GM12865 (cell line): ENCODE data around the gene RBM11.

Experiments
- DNase-seq: peaks from one replicate; pipeline ENCODE4 v3.0.0; 2010; ENCODE audit warnings: low read depth
- H3K4me3 ChIP-seq: 2 replicates; pipeline ENCODE4 v1.5.1; 2011; ENCODE audit warnings: mild to moderate bottlenecking, low read depth, low read length, control low read depth
- TF ChIP-seq, protein P1 (sequence below): IDR thresholded peaks from 2 replicates; pipeline ENCODE4 v1.5.1; 2011; ENCODE audit warnings: low read length, control low read depth, low read depth, inconsistent platforms; ENCODE audit not compliant: insufficient read depth; ENCODE audit errors: missing control alignments

Gene RBM11

GRCh38 chr21:14235101-14235500 is 19.1 kb downstream of the RBM11 start:
- H3K4me3 ChIP-seq: no peak overlapping the region
- TF ChIP-seq, protein P1, sequence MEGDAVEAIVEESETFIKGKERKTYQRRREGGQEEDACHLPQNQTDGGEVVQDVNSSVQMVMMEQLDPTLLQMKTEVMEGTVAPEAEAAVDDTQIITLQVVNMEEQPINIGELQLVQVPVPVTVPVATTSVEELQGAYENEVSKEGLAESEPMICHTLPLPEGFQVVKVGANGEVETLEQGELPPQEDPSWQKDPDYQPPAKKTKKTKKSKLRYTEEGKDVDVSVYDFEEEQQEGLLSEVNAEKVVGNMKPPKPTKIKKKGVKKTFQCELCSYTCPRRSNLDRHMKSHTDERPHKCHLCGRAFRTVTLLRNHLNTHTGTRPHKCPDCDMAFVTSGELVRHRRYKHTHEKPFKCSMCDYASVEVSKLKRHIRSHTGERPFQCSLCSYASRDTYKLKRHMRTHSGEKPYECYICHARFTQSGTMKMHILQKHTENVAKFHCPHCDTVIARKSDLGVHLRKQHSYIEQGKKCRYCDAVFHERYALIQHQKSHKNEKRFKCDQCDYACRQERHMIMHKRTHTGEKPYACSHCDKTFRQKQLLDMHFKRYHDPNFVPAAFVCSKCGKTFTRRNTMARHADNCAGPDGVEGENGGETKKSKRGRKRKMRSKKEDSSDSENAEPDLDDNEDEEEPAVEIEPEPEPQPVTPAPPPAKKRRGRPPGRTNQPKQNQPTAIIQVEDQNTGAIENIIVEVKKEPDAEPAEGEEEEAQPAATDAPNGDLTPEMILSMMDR: no peak
- DNase-seq: no peak

DNA sequence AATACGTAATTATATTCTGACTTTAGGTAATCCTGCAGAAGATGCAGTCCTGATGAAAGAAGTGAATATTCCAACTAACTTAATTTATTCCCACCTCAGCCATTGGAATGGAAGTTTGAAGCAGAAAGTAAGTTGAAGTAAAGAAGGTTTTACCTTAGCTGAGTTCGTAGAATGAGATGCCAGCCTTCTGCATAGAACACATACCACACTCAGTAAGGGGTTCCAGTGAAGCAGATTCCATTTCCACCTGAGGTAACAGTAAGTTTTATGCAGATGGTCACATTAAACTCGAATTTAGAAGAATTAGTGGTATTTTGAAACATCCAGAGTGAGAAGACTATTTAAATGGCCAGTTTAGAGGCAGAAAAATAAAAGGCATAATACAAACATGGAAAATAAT is 20.2 kb downstream of the RBM11 start:
- H3K4me3 ChIP-seq: no peak overlapping the region
- TF ChIP-seq, protein P1: no peak
- no peak for DNase-seq

GRCh38 chr21:14239281-14239680 is 23.3 kb downstream of the RBM11 start:
- DNase-seq: no peak

GRCh38 chr21:14241297-14241696 is 25.3 kb downstream of the RBM11 start:
- TF ChIP-seq, protein P1: no peak
- H3K4me3 ChIP-seq: no peak overlapping the region
- DNase-seq: no peak

More at GRCh38 chr21:14239281-14239680, 23.3 kb downstream of the RBM11 start:
- H3K4me3 ChIP-seq: no peak overlapping the region
- TF ChIP-seq, protein P1: no peak

GRCh38 chr21:14243461-14243860 is 27.5 kb downstream of the RBM11 start:
- H3K4me3 ChIP-seq: no peak overlapping the region
- DNase-seq: no peak
- TF ChIP-seq, protein P1: no peak

DNA sequence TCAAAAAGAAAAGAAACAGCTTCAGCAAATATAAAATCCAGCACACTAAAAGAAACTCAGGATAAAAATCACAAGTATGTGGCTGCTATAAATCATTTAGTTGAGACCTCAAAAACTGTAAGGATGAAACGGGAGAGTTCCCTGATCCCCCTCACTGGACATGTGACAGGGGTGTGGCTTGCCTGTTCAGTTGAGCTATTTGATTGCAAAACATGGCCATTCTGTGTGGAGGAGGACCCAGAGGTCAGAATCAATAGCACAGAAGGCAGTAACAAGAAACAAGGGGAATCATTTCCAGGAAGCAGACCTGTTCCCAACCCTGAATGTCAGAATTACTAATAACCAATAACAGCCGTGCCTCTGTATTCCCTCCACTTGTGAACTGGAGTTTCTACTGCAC is 27.9 kb downstream of the RBM11 start:
- TF ChIP-seq, protein P1: no peak
- no peak for DNase-seq
- H3K4me3 ChIP-seq: no peak overlapping the region

DNA sequence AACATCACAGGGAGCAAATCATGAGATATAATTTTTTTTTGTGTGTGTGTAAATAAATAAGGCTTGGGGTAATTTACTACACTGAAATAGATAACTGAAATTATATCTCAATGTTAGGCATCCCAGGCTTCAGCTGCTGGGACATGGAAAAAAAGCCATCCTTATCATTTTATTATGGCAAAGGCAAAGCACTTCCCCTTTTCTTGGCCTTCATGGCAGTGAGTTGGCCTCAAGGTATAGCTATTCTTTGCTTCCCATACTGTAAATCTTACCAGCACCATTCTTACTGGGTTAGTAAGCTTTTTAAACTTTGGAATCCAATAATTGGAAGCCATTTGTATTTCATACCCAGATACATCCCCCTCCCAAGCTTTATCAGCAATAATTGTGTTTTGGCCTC is 29.0 kb downstream of the RBM11 start:
- TF ChIP-seq, protein P1: no peak
- H3K4me3 ChIP-seq: no peak overlapping the region
- no peak for DNase-seq
